ENCODE data around the gene RBFOX1. TPM values are rescaled to one million over a fixed set of nuclear protein-coding genes. Genes with fewer than 3 reads are reported as not detected.

The RBFOX1 gene
- total RNA-seq, 1 donor, result not detected

GRCh38 chr16:7644811-7645210, 312.2 kb downstream of the RBFOX1 start:
- no peak for DNase-seq (ENCODE audit: low read depth in 2 of 3, low spot score in 2 of 3)

- DNase-seq (ENCODE audit: low read depth in 2 of 3, low spot score in 2 of 3), result no peak
These were observed 314.3 kb downstream of the RBFOX1 start for GRCh38 chr16:7646821-7647500.

GRCh38 chr16:7650431-7650830, 317.8 kb downstream of the RBFOX1 start:
- no peak for DNase-seq (ENCODE audit: low read depth in 2 of 3, low spot score in 2 of 3)

- no peak for DNase-seq (ENCODE audit: low read depth in 2 of 3, low spot score in 2 of 3)
These were observed 319.3 kb downstream of the RBFOX1 start for GRCh38 chr16:7651803-7652570.

GRCh38 chr16:7653746-7654461, 321.3 kb downstream of the RBFOX1 start:
- no peak for DNase-seq (ENCODE audit: low read depth in 2 of 3, low spot score in 2 of 3)

GRCh38 chr16:7675628-7676027, 343.0 kb downstream of the RBFOX1 start:
- no peak for DNase-seq (ENCODE audit: low read depth in 2 of 3, low spot score in 2 of 3)

- DNase-seq (ENCODE audit: low read depth in 2 of 3, low spot score in 2 of 3), result no peak
These were observed 347.7 kb downstream of the RBFOX1 start for GRCh38 chr16:7680296-7680695.

- no peak for DNase-seq (ENCODE audit: low read depth in 2 of 3, low spot score in 2 of 3)
These were observed 356.2 kb downstream of the RBFOX1 start for GRCh38 chr16:7688811-7689210.

GRCh38 chr16:7689234-7689633, 356.6 kb downstream of the RBFOX1 start:
- DNase-seq (ENCODE audit: low read depth in 2 of 3, low spot score in 2 of 3), result no peak

- no peak for DNase-seq (ENCODE audit: low read depth in 2 of 3, low spot score in 2 of 3)
These were observed 358.9 kb downstream of the RBFOX1 start for GRCh38 chr16:7691533-7691932.

GRCh38 chr16:7703672-7704071, 371.0 kb downstream of the RBFOX1 start:
- DNase-seq (ENCODE audit: low read depth in 2 of 3, low spot score in 2 of 3), result no peak

GRCh38 chr16:7705885-7706284, 373.2 kb downstream of the RBFOX1 start:
- DNase-seq (ENCODE audit: low read depth in 2 of 3, low spot score in 2 of 3), result no peak

- DNase-seq (ENCODE audit: low read depth in 2 of 3, low spot score in 2 of 3), result no peak
These were observed 376.5 kb downstream of the RBFOX1 start for GRCh38 chr16:7709186-7709585.

- no peak for DNase-seq (ENCODE audit: low read depth in 2 of 3, low spot score in 2 of 3)
These were observed 380.6 kb downstream of the RBFOX1 start for GRCh38 chr16:7713244-7713643.

GRCh38 chr16:7714775-7715174, 382.1 kb downstream of the RBFOX1 start:
- DNase-seq (ENCODE audit: low read depth in 2 of 3, low spot score in 2 of 3), result no peak

- no peak for DNase-seq (ENCODE audit: low read depth in 2 of 3, low spot score in 2 of 3)
These were observed 384.3 kb downstream of the RBFOX1 start for GRCh38 chr16:7716660-7717550.

GRCh38 chr16:7722761-7723160, 390.1 kb downstream of the RBFOX1 start:
- no peak for DNase-seq (ENCODE audit: low read depth in 2 of 3, low spot score in 2 of 3)

GRCh38 chr16:7731141-7731540, 398.5 kb downstream of the RBFOX1 start:
- no peak for DNase-seq (ENCODE audit: low read depth in 2 of 3, low spot score in 2 of 3)

- no peak for DNase-seq (ENCODE audit: low read depth in 2 of 3, low spot score in 2 of 3)
These were observed 403.6 kb downstream of the RBFOX1 start for GRCh38 chr16:7736138-7736665.

- no peak for DNase-seq (ENCODE audit: low read depth in 2 of 3, low spot score in 2 of 3)
These were observed 410.0 kb downstream of the RBFOX1 start for GRCh38 chr16:7742626-7743025.

All from hematopoietic multipotent progenitor cell (in vitro differentiated cells).